22Rv1 (cell line): ENCODE measurements around the gene PLA2G6.

Source experiments
- CTCF ChIP-seq: fragments of 450-650 bp; IDR thresholded peaks from 2 replicates; pipeline ENCODE4 v1.5.1; 2017; ENCODE audit warnings: mild to moderate bottlenecking
- ZFX ChIP-seq: fragments of 450-650 bp; IDR thresholded peaks from 2 replicates; pipeline ENCODE4 v1.6.1; 2017; ENCODE audit warnings: antibody characterized with exemption, borderline replicate concordance

- TF ChIP-seq CTCF = no peak
- TF ChIP-seq ZFX = no peak
Observed at GRCh38 chr22:38221908-38222796, 40.5 kb upstream of the PLA2G6 start.
